ENCODE results near the gene CLEC1B.
"Not testable (repeated sequence)": the region's sequence is repeated elsewhere in the genome, so short reads cannot be mapped to it uniquely, and the experiment has no call there.

DNA sequence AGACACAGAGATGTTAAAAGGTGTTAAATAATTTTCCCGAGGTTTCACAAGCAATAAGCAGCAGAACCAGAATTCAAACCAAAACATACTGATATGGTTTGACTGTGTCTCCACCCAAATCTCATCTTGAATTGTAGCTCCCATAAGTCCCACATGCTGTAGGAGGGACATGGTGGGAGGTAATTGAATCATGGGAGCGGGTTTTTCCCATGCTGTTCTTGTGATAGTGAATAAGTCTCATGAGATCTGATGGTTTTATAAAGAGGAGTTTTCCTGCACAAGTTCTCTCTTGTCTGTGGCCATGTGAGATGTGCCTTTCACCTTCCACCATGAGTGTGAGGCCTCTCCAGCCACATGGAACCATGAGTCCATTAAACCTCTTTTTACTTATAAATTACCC, 24.2 kb downstream of the CLEC1B start:
- TF ChIP-seq ZC3H10, TSHZ2 (CRISPR knock-in tag; IDR thresholded peaks at IDR 0.05): not testable (repeated sequence)
